Measurements from ENCODE around the gene MKLN1.

The MKLN1 gene

GRCh38 chr7:131354390-131354789 is 26.7 kb downstream of the MKLN1 start:
- DNase-seq (ENCODE audit: low read depth, low spot score), result no peak

DNA sequence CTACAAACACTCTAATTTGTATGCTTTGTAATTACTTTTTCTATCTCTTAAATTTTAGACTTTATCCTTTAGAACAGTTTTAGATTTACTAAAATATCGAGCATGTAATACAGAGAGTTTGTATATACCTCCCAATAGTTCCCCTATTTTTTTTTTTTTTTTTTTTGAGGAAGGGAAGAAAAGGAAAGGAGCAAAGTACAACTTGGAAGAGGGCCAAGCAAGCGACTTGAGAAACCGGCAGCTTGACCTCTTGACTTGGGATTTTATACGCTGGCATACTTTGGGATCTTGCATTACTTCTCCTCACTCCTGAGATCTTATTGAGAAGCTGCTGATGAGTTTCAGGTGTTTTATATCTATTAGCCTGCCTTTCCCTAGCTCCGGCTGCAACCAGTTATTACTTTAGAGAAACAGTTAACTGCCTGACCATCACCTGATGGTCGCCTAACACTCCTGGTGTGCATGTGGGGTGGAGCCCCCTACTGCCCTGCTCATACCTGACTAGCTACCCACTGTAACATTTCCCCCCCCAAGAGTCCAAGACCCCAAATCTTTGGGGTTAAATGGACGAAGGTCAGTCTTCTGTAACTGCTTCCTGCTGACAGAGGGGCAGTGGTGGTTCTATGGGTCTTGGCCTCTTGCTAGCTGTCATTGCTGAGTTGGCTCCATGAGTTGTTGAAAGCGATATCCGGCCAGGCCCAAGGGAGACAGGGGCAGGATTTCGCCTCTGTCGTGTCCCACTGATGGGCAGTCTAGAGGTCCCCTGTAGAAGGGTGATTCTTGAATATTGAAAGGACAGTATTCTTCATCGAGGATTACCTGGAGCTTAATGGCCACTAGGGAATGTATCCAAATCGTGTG is 28.5 kb downstream of the MKLN1 start:
- no peak for DNase-seq (ENCODE audit: low read depth, low spot score)

DNA sequence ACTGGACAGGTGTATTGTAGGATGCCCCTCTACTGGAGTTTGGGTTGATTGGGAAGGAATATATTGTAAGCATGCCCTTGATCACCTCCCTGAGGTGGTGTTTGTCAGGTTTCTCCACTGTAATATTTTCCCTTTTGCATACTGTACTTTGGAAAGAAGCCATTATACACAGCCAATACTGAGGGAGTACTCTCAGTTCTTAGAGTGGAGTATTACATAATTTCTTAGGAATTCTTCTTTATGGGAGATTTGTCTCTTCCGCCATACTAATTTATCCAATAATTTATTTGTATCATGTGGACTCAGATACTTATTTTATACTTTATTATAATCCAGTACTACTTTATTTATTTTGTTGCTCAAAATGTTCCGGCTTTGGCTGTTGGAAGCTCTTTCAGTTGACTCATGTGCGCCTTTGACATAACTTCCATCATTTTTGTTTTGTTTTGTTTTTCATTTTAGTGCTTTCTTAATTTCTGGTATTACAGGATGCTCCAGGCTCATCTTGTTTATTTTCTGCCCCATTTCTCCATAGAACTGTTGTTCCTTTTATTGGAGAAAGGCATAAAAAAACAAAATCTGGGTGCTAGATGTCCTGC is 29.7 kb downstream of the MKLN1 start:
- DNase-seq (ENCODE audit: low read depth, low spot score), result no peak

- DNase-seq (ENCODE audit: low read depth, low spot score), result no peak
Measured at GRCh38 chr7:131358636-131359035, 31.0 kb downstream of the MKLN1 start.

- DNase-seq (ENCODE audit: low read depth, low spot score), result no peak
Measured at GRCh38 chr7:131359136-131359776, 31.6 kb downstream of the MKLN1 start.

DNA sequence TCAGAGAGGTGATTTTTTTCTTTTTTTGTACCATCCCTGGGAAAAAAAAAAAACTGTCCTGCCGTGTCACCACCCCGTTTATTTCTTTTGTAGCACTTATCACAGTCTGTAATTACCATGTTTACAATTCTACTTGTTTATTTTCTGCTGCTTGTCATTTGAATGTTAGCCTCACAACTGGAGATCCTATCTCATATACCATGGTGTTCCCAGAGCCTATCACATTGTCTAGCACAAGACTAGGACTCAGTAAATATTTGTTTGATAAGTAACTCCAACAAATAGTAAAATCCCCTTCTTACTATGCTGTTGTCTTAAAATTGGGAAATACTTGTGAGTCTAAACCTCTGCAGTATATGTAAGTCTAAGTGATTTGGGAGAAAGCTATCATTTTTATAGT is 36.0 kb downstream of the MKLN1 start:
- DNase-seq (ENCODE audit: low read depth, low spot score), result no peak

GRCh38 chr7:131364767-131365344 is 37.2 kb downstream of the MKLN1 start:
- DNase-seq (ENCODE audit: low read depth, low spot score), result no peak

DNA sequence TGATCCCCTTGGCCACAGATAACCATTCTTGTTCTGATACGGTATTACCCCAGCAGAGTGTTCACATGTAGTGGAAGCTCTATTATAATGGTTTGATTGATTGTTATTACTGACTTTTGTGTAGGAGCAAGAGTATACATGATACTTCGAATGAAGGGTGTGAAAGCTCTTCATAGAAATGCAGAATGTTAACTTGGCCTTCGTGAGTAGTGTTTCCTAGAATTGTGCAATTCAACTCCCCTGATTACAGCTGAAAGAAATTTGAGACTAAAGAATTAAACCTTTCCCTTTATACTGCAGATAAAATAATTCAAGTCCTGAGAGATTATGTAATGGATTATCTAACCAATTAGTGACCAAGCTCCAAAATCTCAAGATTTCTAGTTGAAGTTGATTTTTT is 38.2 kb downstream of the MKLN1 start:
- no peak for DNase-seq (ENCODE audit: low read depth, low spot score)

DNA sequence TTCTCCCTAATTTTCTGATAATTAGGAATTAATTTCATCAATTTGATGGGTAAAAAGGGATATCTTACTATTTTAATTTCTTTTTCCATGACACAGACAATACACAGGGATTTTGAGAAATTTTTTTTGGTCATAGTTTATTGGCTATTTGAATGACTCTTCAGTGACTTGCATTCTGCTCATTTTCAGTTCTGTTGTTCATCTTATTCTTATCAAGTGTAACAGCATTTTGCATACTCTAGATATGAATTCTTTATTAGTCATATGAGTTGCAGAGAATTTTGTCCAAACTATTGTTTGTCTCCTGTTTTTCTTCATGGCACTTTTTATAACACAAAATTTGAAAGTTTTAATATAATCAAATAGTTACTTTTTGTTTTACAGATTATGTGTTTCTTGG is 41.7 kb downstream of the MKLN1 start:
- no peak for DNase-seq (ENCODE audit: low read depth, low spot score)

DNA sequence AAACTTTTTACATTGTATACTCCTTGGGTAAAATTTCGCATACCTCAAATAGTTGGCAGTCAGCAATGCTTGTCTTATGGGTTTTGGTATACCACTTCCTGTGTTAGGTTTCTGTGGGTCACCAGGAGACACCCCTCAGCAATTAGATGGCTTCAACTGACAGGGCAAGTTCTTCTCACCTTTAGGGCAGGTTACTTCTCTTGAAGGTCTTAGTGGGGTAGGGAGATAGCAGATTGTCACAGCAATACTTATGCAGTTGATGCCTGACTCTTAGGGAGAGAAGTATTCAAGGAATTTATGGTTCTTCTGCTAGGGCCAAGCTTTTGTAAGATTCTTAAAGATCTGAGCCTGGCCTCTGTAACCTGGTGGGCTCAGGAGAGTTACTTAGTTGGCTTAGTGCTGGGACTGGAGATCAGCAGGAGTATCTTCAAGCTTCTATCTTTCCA is 42.9 kb downstream of the MKLN1 start:
- DNase-seq (ENCODE audit: low read depth, low spot score), result no peak

DNA sequence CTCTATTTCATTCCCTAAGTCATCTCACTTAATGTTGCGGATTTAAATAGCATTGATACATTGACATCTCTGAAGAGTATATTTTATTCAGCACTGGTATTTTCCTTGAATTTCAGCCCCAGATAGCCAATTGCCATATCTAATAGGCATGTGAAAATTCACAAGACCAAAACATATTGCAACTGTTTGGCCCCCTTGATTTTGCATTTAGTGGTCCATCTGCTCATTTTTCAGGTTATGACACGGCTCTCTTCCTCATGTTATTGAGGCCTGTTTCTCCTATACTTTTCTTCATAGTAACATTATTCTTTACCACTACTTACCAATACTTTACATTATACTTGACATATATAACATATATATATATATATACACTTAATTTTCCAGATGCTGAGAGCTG is 43.7 kb downstream of the MKLN1 start:
- no peak for DNase-seq (ENCODE audit: low read depth, low spot score)

- no peak for DNase-seq (ENCODE audit: low read depth, low spot score)
Measured at GRCh38 chr7:131372554-131372953, 44.9 kb downstream of the MKLN1 start.

GRCh38 chr7:131374821-131375220 is 47.1 kb downstream of the MKLN1 start:
- no peak for DNase-seq (ENCODE audit: low read depth, low spot score)

DNA sequence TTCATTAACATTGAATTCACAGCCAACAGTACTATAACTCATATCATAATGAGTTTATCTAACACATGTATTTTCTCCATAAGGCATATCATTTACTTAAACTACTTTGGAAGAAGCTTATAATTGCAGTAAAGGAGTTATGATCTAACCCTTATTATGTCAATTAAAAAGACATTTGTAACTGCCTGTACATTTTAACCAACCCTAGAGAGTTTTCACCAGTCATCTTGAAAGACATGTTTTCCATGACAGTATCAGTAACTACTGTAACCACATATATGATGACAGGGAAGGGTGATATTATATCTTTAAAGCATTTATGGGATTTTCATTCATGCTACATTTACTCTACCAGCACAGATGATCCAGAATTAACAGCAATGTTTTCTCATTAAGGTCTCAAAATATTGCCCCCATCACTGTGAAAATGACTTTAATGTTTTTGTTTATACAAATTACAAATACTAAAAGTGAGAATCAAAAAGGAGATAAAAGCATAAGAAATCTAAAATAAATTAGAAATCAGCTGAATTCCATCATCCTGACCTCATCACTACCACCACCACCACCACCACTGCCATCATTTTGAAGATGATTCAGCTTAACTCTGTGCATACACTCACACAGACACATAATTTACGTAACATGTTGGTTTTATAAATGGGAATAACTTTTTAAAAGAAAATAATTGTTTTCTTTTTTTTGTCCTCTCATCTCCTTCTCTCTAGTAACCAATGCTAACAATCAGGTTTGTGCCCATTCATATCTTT is 53.6 kb downstream of the MKLN1 start:
- no peak for DNase-seq (ENCODE audit: low read depth, low spot score)

- DNase-seq (ENCODE audit: low read depth, low spot score), result no peak
Measured at GRCh38 chr7:131383417-131384285, 56.0 kb downstream of the MKLN1 start.

- DNase-seq (ENCODE audit: low read depth, low spot score), result no peak
Measured at GRCh38 chr7:131384286-131384635, 56.6 kb downstream of the MKLN1 start.

GRCh38 chr7:131385039-131385605 is 57.4 kb downstream of the MKLN1 start:
- no peak for DNase-seq (ENCODE audit: low read depth, low spot score)

- no peak for DNase-seq (ENCODE audit: low read depth, low spot score)
Measured at GRCh38 chr7:131388126-131388525, 60.5 kb downstream of the MKLN1 start.

DNA sequence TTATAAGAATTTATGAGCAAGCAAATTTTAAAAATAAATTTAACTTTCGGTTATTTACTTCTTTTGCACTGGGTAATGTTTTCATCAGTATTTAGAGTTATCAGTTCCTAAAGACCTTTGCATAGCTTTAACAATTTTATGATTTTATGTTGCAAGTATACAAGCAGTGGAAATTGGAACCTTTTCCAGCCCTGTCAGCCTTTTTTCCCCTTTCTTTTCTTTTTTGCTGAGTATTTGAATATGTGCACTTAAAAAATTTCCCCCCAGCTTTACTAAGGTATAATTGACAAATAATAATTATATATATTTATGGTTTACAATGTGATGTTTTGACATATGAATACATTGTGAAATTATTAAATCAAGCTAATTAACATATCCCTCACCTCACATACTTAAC is 62.6 kb downstream of the MKLN1 start:
- no peak for DNase-seq (ENCODE audit: low read depth, low spot score)

GRCh38 chr7:131391145-131391544 is 63.5 kb downstream of the MKLN1 start:
- no peak for DNase-seq (ENCODE audit: low read depth, low spot score)
